ENCODE data around the gene MEOX1. TPM values are rescaled to one million over a fixed set of nuclear protein-coding genes. Genes with fewer than 3 reads are reported as not detected.
A peak's percentile ranks its signal among the peaks of the same experiment; 100 is the strongest.

Gene MEOX1
- total and polyA plus RNA-seq, 2 of the 8 experiments (the other 6 are each of a cell fraction or from before 2014, with no cell fraction given): not detected

GRCh38 chr17:43644081-43644480 lies 17.6 kb downstream of the MEOX1 start:
- H3K4me1 ChIP-seq (replicated peaks in 1 of 4; ENCODE audit: control insufficient read depth in 3 of 4, insufficient read depth in 4 of 4, low read length in 3 of 4): peaks cover 0 to 8% (median 2%) of the 10 kb centered on the region in 4 experiments; a peak in 3 of 7 replicates
- no peak overlapping the region for H3K18ac ChIP-seq (ENCODE audit: extremely low read depth, low read length)
- H2BK15ac ChIP-seq (ENCODE audit: low read length): no peak overlapping the region
- H3K4me2 ChIP-seq (ENCODE audit: insufficient read depth in 1 of 2, low read depth in 2 of 2, low read length in 2 of 2): no peak overlapping the region
- H3K27ac ChIP-seq (ENCODE audit: low read depth, low read length): no peak overlapping the region
- H3K27me3 ChIP-seq (replicated peaks in 1 of 4; ENCODE audit: control insufficient read depth in 3 of 4, extremely low read depth in 1 of 4, insufficient read depth in 3 of 4, low read length in 3 of 4): peaks cover 0 to 20% (median 6%) of the 10 kb centered on the region in 4 experiments; a peak in 4 of 7 replicates
- DNase-seq (ENCODE audit: low read depth in 1 of 2, low spot score in 2 of 2) (no peak), FAIRE-seq (no peak)
- no peak overlapping the region for H2BK5ac ChIP-seq (ENCODE audit: low read depth, low read length)
- H3K23me2 ChIP-seq (ENCODE audit: low read depth, low read length): peaks cover 3% of the 10 kb centered on the region; the same call in 1 of the 2 replicates
- H4K91ac ChIP-seq (replicated peaks; ENCODE audit: insufficient read length, low read length): no peak overlapping the region
- H4K5ac ChIP-seq (ENCODE audit: insufficient read length, low read depth, low read length): no peak overlapping the region
- no peaks in the 10 kb centered on the region for H3K9me3 ChIP-seq (ENCODE audit: insufficient read depth in 2 of 2, low read depth in 1 of 2, low read length in 1 of 2)
- H2BK12ac ChIP-seq (ENCODE audit: low read depth, low read length): no peak overlapping the region
- H3K56ac ChIP-seq (replicated peaks; ENCODE audit: insufficient read length, low read depth, low read length): no peak overlapping the region
- no peak overlapping the region for H3K4ac ChIP-seq (replicated peaks; ENCODE audit: insufficient read length, low read depth, low read length)
- H3K4me3 ChIP-seq (ENCODE audit: extremely low read depth in 1 of 4, insufficient read depth in 2 of 4, low read depth in 3 of 4, low read length in 4 of 4): no peak overlapping the region
- no peak overlapping the region for H4K8ac ChIP-seq (ENCODE audit: extremely low read depth, insufficient read depth, low read length)
- H3K9ac ChIP-seq (replicated peaks in 1 of 4; ENCODE audit: extremely low read depth in 1 of 4, low read depth in 3 of 4, low read length in 3 of 4): no peak overlapping the region
- H2BK20ac ChIP-seq (ENCODE audit: low read length): 0 out of 2 replicates have a peak overlapping the region, but pooled peaks have one; percentile 48
- WGBS, 2 experiments (ENCODE audit: extremely low coverage in 1 of 2, insufficient coverage in 1 of 2, insufficient read length in 1 of 2, insufficient replicate concordance in 2 of 2, low coverage in 1 of 2, low lambda C conversion rate in 2 of 2, missing lambda C conversion rate in 1 of 2): 69% methylated on average over 4 of the region's 4 CpGs; no CpG with 5 or more reads in 1 of the 2 experiments
- CTCF ChIA-PET (ENCODE audit: partially characterized antibody): interaction anchor here (0.7 to 2.2 kb wide), 10 partner anchors 8 to 119 kb away, joined by 3 to 13 read pairs (median 3); no protein-coding TSS in a partner anchor
- no peak overlapping the region for H2AFZ ChIP-seq (ENCODE audit: low read length)
- no peak overlapping the region for H2AK5ac ChIP-seq (ENCODE audit: low read depth, low read length)
- no peaks in the 10 kb centered on the region for H3K36me3 ChIP-seq (ENCODE audit: control insufficient read depth in 2 of 4, insufficient read depth in 4 of 4, low read length in 3 of 4)
- no peaks in the 10 kb centered on the region for H4K20me1 ChIP-seq (replicated peaks in 1 of 2; ENCODE audit: control insufficient read depth in 1 of 2, insufficient read depth in 2 of 2, low read length in 2 of 2)
- POLR2A ChIA-PET (ENCODE audit: partially characterized antibody): interaction anchor here (1.1 kb wide), 1 partner anchor 29 kb away, joined by 3 read pairs; no protein-coding TSS in a partner anchor
- H3K23ac ChIP-seq (ENCODE audit: insufficient read length): no peak overlapping the region
- no peak overlapping the region for H3K14ac ChIP-seq (ENCODE audit: insufficient read length)
- no peaks in the 10 kb centered on the region for H3K79me1 ChIP-seq (ENCODE audit: low read depth, low read length)
- H2BK120ac ChIP-seq (replicated peaks; ENCODE audit: low read depth, low read length): no peak overlapping the region
- no peaks in the 10 kb centered on the region for H3K79me2 ChIP-seq (ENCODE audit: control insufficient read depth in 1 of 2, insufficient read depth in 2 of 2, low read length in 2 of 2)
- no peak for TF ChIP-seq PHF8 (conservative IDR thresholded peaks at IDR 0.05; ENCODE audit: low read depth, low read length)
- no peak for TF ChIP-seq ATF3 (IDR thresholded peaks at IDR 0.05; ENCODE audit: insufficient read depth, low read depth, low read length)
- TF ChIP-seq RBBP5 (IDR thresholded peaks at IDR 0.05; ENCODE audit: borderline replicate concordance, low read depth, low read length): no peak
- no peak for TF ChIP-seq SAP30 (IDR thresholded peaks at IDR 0.05; ENCODE audit: insufficient read depth, insufficient replicate concordance, low read length)
- TF ChIP-seq CEBPB (IDR thresholded peaks at IDR 0.05; ENCODE audit: low read depth, low read length): no peak
- TF ChIP-seq GABPA (IDR thresholded peaks at IDR 0.05; ENCODE audit: borderline replicate concordance, insufficient read depth, low read length): no peak
- no peak for TF ChIP-seq SIX5 (IDR thresholded peaks at IDR 0.05; ENCODE audit: low read depth, low read length)
- TF ChIP-seq POLR2A (IDR thresholded peaks at IDR 0.05; ENCODE audit: control extremely low read depth in 1 of 2, low read depth in 2 of 2, low read length in 2 of 2): no peak
- TF ChIP-seq SRF (IDR thresholded peaks at IDR 0.05; ENCODE audit: low read depth, low read length): no peak
- TF ChIP-seq, protein P1, sequence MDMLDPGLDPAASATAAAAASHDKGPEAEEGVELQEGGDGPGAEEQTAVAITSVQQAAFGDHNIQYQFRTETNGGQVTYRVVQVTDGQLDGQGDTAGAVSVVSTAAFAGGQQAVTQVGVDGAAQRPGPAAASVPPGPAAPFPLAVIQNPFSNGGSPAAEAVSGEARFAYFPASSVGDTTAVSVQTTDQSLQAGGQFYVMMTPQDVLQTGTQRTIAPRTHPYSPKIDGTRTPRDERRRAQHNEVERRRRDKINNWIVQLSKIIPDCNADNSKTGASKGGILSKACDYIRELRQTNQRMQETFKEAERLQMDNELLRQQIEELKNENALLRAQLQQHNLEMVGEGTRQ (IDR thresholded peaks at IDR 0.05; ENCODE audit: low read length): no peak
- TF ChIP-seq POU5F1 (IDR thresholded peaks at IDR 0.05; ENCODE audit: low read depth, low read length): no peak
- TF ChIP-seq SP2 (IDR thresholded peaks at IDR 0.05; ENCODE audit: low read length): no peak
- no peak for TF ChIP-seq KDM4A (IDR thresholded peaks at IDR 0.05; ENCODE audit: low read depth, low read length, severe bottlenecking)
